ENCODE data around the gene PNKD. TPM values are rescaled to one million over a fixed set of nuclear protein-coding genes. Genes with fewer than 3 reads are reported as not detected.
A peak's percentile ranks its signal among the peaks of the same experiment; 100 is the strongest.

Gene PNKD
- total and polyA plus RNA-seq, 2 experiments from 2014 or later: 28.2 to 83.3 TPM

GRCh38 chr2:218294430-218295022, 24.2 kb downstream of the PNKD start:
- H3K27ac ChIP-seq (ENCODE audit: low read depth): no peak overlapping the region
- H3K9me2 ChIP-seq (ENCODE audit: insufficient read depth): no peaks in the 10 kb centered on the region
- no peak overlapping the region for H3K4me3 Mint-ChIP-seq
- H3K79me2 ChIP-seq (replicated peaks; ENCODE audit: insufficient read depth): no peaks in the 10 kb centered on the region
- peaks cover 5% of the 10 kb centered on the region; the same call in 1 of the 2 replicates for H3K27me3 ChIP-seq (ENCODE audit: insufficient read depth)
- no peaks in the 10 kb centered on the region for H4K20me1 ChIP-seq (replicated peaks; ENCODE audit: insufficient read depth)
- no peaks in the 10 kb centered on the region for H3K36me3 ChIP-seq (ENCODE audit: insufficient read depth)
- peaks cover 22% of the 10 kb centered on the region for H3K4me1 ChIP-seq (ENCODE audit: insufficient read depth)
- peak overlapping the region; percentile 11; the same call in 1 of the 2 replicates for H2AFZ ChIP-seq
- no peak overlapping the region for H3K27ac Mint-ChIP-seq
- no peak overlapping the region for H3K4me3 ChIP-seq
- peaks cover 16% of the 10 kb centered on the region for H3K27me3 Mint-ChIP-seq (ENCODE audit: insufficient read depth, low read depth, poor library complexity)
- H3F3A ChIP-seq (replicated peaks; ENCODE audit: low read depth): no peaks in the 10 kb centered on the region
- H3K4me1 Mint-ChIP-seq: peaks cover 41% of the 10 kb centered on the region
- TF ChIP-seq ZNF331 (CRISPR knock-in tag; IDR thresholded peaks at IDR 0.05; ENCODE audit: low read depth): no peak
- no peak for TF ChIP-seq ZNF114 (CRISPR knock-in tag; IDR thresholded peaks at IDR 0.05)
- no peak for TF ChIP-seq REST (IDR thresholded peaks at IDR 0.05; ENCODE audit: unreplicated experiment)
- TF ChIP-seq POLR2AphosphoS5 (IDR thresholded peaks at IDR 0.05; ENCODE audit: low read depth): no peak
- no peak for TF ChIP-seq JUNB (IDR thresholded peaks at IDR 0.05; ENCODE audit: unreplicated experiment)
- no peak overlapping the region for H3K4me2 ChIP-seq
- ATAC-seq (no peak), DNase-seq (ENCODE audit: low spot score) (no peak)
- H3K9me3 Mint-ChIP-seq: no peaks in the 10 kb centered on the region
- H3K36me3 Mint-ChIP-seq (ENCODE audit: low read depth): no peaks in the 10 kb centered on the region

- peaks cover 36% of the 10 kb centered on the region for H3K4me1 Mint-ChIP-seq
- H3K27me3 Mint-ChIP-seq (ENCODE audit: insufficient read depth, low read depth, poor library complexity): peaks cover 16% of the 10 kb centered on the region
- H3K27me3 ChIP-seq (ENCODE audit: insufficient read depth): peaks cover 5% of the 10 kb centered on the region; the same call in 1 of the 2 replicates
- H3K9me3 Mint-ChIP-seq: no peaks in the 10 kb centered on the region
- no peaks in the 10 kb centered on the region for H3K36me3 Mint-ChIP-seq (ENCODE audit: low read depth)
- TF ChIP-seq NANOG (IDR thresholded peaks at IDR 0.05; ENCODE audit: borderline replicate concordance) (no peak), POLR2AphosphoS5 (IDR thresholded peaks at IDR 0.05; ENCODE audit: low read depth) (no peak), ETS1 (IDR thresholded peaks at IDR 0.05) (no peak)
- H3K4me2 ChIP-seq: 0 out of 2 replicates have a peak overlapping the region, but pooled peaks have one; percentile 48
- H3K4me3 Mint-ChIP-seq: no peak overlapping the region
- ATAC-seq: no peak
- DNase-seq (ENCODE audit: low spot score): no peak
- H3K36me3 ChIP-seq (ENCODE audit: insufficient read depth): no peaks in the 10 kb centered on the region
- H3K9me2 ChIP-seq (ENCODE audit: insufficient read depth): no peaks in the 10 kb centered on the region
- H3F3A ChIP-seq (replicated peaks; ENCODE audit: low read depth): no peaks in the 10 kb centered on the region
- H3K27ac Mint-ChIP-seq: no peak overlapping the region
- no peak overlapping the region for H3K27ac ChIP-seq (ENCODE audit: low read depth)
- H3K79me2 ChIP-seq (replicated peaks; ENCODE audit: insufficient read depth): no peaks in the 10 kb centered on the region
- peaks cover 22% of the 10 kb centered on the region for H3K4me1 ChIP-seq (ENCODE audit: insufficient read depth)
- H4K20me1 ChIP-seq (replicated peaks; ENCODE audit: insufficient read depth): no peaks in the 10 kb centered on the region
- H3K4me3 ChIP-seq: no peak overlapping the region
- H2AFZ ChIP-seq: peak overlapping the region; percentile 11
These were observed 24.7 kb downstream of the PNKD start for GRCh38 chr2:218295029-218295428.
